ENCODE data around the gene PLCB1. TPM values are rescaled to one million over a fixed set of nuclear protein-coding genes. Genes with fewer than 3 reads are reported as not detected.
A peak's percentile ranks its signal among the peaks of the same experiment; 100 is the strongest.

PLCB1 gene
- total and polyA plus RNA-seq, 10 of the 15 experiments (the other 5 are each of a cell fraction or from before 2014, with no cell fraction given) = 0.05 to 5.3 (median 0.17) TPM; not detected in 1

DNA sequence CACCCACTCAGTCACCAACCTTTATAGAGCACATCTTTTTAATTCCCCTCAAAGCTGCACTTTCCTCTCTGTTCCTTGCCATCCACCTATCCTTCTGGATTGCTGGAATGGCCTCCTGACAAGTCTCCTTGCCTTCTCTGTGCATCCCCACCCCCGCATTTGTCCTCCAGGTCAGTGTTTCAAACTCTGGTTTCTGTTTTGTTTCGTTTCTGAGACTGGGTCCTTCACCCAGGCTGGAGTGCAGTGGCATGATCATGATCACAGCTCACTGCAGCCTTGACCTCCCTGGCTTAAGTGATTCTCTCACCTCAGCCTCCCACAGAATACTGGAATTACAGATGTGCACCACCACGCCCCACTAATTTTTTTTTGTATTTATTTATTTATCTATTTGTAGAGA, 96.2 kb downstream of the PLCB1 start:
- POLR2A ChIA-PET = no interaction called here
- Histone ChIP-seq H2AFZ (ENCODE audit: control insufficient read depth, low read depth, low read length) (no peak overlapping the region), H3K4me2 (ENCODE audit: control insufficient read depth, insufficient read depth) (peak overlapping the region; percentile 48; the same call in 1 of the 2 replicates), H3K9me3 (replicated peaks; ENCODE audit: control insufficient read depth, insufficient read depth, low read length) (no peaks in the 10 kb centered on the region), H3K4me1 (ENCODE audit: control insufficient read depth, insufficient read depth, low read length) (no peaks in the 10 kb centered on the region), H4K20me1 (ENCODE audit: control insufficient read depth, insufficient read depth) (no peaks in the 10 kb centered on the region), H3K4me3 (no peak overlapping the region), H3K27ac (ENCODE audit: control insufficient read depth, insufficient read depth) (no peak overlapping the region), H3K27me3 (replicated peaks in 1 of 2; ENCODE audit: control insufficient read depth in 2 of 2, insufficient read depth in 2 of 2, low read length in 1 of 2) (no peaks in the 10 kb centered on the region), H3K9ac (ENCODE audit: control insufficient read depth, insufficient read depth, low read length) (no peak overlapping the region), H3K79me2 (ENCODE audit: control insufficient read depth, insufficient read depth, low read length) (no peaks in the 10 kb centered on the region), H3K36me3 (ENCODE audit: control insufficient read depth in 2 of 2, insufficient read depth in 2 of 2, low read length in 1 of 2) (no peaks in the 10 kb centered on the region)
- TF ChIP-seq CREB1 (IDR thresholded peaks at IDR 0.05; ENCODE audit: low read depth) (no peak), ZNF384 (IDR thresholded peaks at IDR 0.05; ENCODE audit: borderline replicate concordance, low read depth, low read length) (no peak), RUNX3 (IDR thresholded peaks at IDR 0.05; ENCODE audit: low read length) (no peak), BHLHE40 (IDR thresholded peaks at IDR 0.05; ENCODE audit: borderline replicate concordance in 1 of 2, low read depth in 2 of 2, low read length in 1 of 2) (no peak), FOS (IDR thresholded peaks at IDR 0.05; ENCODE audit: borderline replicate concordance, extremely low read depth, insufficient read length) (no peak), NR2C1 (IDR thresholded peaks at IDR 0.05) (no peak), SIN3A (IDR thresholded peaks at IDR 0.05; ENCODE audit: low read depth, low read length) (no peak)
- TF ChIP-seq, protein P1, sequence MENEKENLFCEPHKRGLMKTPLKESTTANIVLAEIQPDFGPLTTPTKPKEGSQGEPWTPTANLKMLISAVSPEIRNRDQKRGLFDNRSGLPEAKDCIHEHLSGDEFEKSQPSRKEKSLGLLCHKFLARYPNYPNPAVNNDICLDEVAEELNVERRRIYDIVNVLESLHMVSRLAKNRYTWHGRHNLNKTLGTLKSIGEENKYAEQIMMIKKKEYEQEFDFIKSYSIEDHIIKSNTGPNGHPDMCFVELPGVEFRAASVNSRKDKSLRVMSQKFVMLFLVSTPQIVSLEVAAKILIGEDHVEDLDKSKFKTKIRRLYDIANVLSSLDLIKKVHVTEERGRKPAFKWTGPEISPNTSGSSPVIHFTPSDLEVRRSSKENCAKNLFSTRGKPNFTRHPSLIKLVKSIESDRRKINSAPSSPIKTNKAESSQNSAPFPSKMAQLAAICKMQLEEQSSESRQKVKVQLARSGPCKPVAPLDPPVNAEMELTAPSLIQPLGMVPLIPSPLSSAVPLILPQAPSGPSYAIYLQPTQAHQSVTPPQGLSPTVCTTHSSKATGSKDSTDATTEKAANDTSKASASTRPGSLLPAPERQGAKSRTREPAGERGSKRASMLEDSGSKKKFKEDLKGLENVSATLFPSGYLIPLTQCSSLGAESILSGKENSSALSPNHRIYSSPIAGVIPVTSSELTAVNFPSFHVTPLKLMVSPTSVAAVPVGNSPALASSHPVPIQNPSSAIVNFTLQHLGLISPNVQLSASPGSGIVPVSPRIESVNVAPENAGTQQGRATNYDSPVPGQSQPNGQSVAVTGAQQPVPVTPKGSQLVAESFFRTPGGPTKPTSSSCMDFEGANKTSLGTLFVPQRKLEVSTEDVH (IDR thresholded peaks at IDR 0.05; ENCODE audit: low read depth, partially characterized antibody) = no peak
- WGBS (ENCODE audit: insufficient coverage, insufficient replicate concordance, low lambda C conversion rate, missing lambda C conversion rate) = 6% methylated on average over 3 of the region's 3 CpGs
- intact Hi-C loops (cut with micrococcal nuclease; ENCODE audit: unreplicated experiment) = loop anchor here (10.0 kb wide), 1 partner anchor 204 kb away; no protein-coding TSS in a partner anchor
- BruUV-seq (replicated peaks) = no TSS peak
- CTCF ChIA-PET = interaction anchor here (0.6 kb wide), 1 partner anchor 105 kb away, joined by 3 read pairs; no protein-coding TSS in a partner anchor
- no peak for FAIRE-seq
- RAD21 ChIA-PET (ENCODE audit: unreplicated experiment) = no interaction called here
- ATAC-seq = peak; percentile 57
- no peak for DNase-seq (ENCODE audit: low read depth, low spot score)
- in situ Hi-C loops (cut with MboI) = no loop called here
- SMC1A ChIA-PET (ENCODE audit: uncharacterized antibody, unreplicated experiment) = interaction anchor here (3.0 kb wide), 1 partner anchor 13 kb away, joined by 7 read pairs; no protein-coding TSS in a partner anchor
